ENCODE results near the gene MRPL53. TPM values are rescaled to one million over a fixed set of nuclear protein-coding genes. Genes with fewer than 3 reads are reported as not detected.

The MRPL53 gene
- total and polyA plus RNA-seq, 2 of the 8 experiments (the other 6 are each of a cell fraction or from before 2014, with no cell fraction given), result 36.6 to 46.3 TPM

GRCh38 chr2:74515981-74516633 is 43.6 kb upstream of the MRPL53 start (continued):
- peak; percentile 47 for TF ChIP-seq EZH2 (IDR thresholded peaks at IDR 0.05; ENCODE audit: low read depth, low read length, severe bottlenecking)
- peak; percentile 99 for TF ChIP-seq MAX (IDR thresholded peaks at IDR 0.05)
- no peak for TF ChIP-seq CBX8 (IDR thresholded peaks at IDR 0.05; ENCODE audit: borderline replicate concordance, low read depth, low read length)
- TF ChIP-seq E2F6 (IDR thresholded peaks at IDR 0.05), result peak; percentile 100
- TF ChIP-seq RBBP5 (IDR thresholded peaks at IDR 0.05; ENCODE audit: borderline replicate concordance, low read depth, low read length), result 0 out of 2 replicates have a peak, but pooled peaks have one; percentile 40
- 0 out of 2 replicates have a peak, but pooled peaks have one; percentile 11 for TF ChIP-seq GABPA (IDR thresholded peaks at IDR 0.05; ENCODE audit: borderline replicate concordance, insufficient read depth, low read length)
- no peak for TF ChIP-seq POLR2A (IDR thresholded peaks at IDR 0.05; ENCODE audit: control extremely low read depth in 1 of 2, low read depth in 2 of 2, low read length in 2 of 2)
